SK-N-SH treated with all-trans-retinoic acid at 6 μM for 48 hours (cell line): Measurements from ENCODE around the gene SMAD4.

ENCODE experiments used
- BACH2 ChIP-seq: fragments of 250-450 bp; sonication (Bioruptor Pico); IDR thresholded peaks from 2 replicates; pipeline ENCODE4 v1.9.0; 2021; ENCODE audit warnings: mild to moderate bottlenecking, borderline replicate concordance
- CSDC2 ChIP-seq: fragments of 250-450 bp; sonication (Bioruptor Pico); IDR thresholded peaks from 2 replicates; pipeline ENCODE4 v1.5.0; 2020; ENCODE audit warnings: mild to moderate bottlenecking, moderate library complexity
- PATZ1 ChIP-seq: fragments of 250-450 bp; sonication (Bioruptor Pico); IDR thresholded peaks from 2 replicates; pipeline ENCODE4 v1.8.0; 2020; ENCODE audit warnings: mild to moderate bottlenecking, moderate library complexity, borderline replicate concordance
- SNAI2 ChIP-seq: fragments of 250-450 bp; sonication (Bioruptor Pico); IDR thresholded peaks from 2 replicates; pipeline ENCODE4 v1.5.0; 2020; ENCODE audit warnings: mild to moderate bottlenecking, moderate library complexity
- ZC3H10 ChIP-seq: fragments of 250-450 bp; sonication (Bioruptor Pico); IDR thresholded peaks from 2 replicates; pipeline ENCODE4 v1.5.1; 2021; ENCODE audit warnings: mild to moderate bottlenecking, moderate library complexity
- ZFP3 ChIP-seq: fragments of 250-450 bp; sonication (Bioruptor Pico); IDR thresholded peaks from 2 replicates; pipeline ENCODE4 v1.5.0; 2020; ENCODE audit warnings: mild to moderate bottlenecking, moderate library complexity
- ZNF70 ChIP-seq: fragments of 450-650 bp; formaldehyde crosslinking; IDR thresholded peaks from 2 replicates; pipeline ENCODE4 v1.5.0; 2020; ENCODE audit warnings: mild to moderate bottlenecking, moderate library complexity

GRCh38 chr18:51021226-51021965 lies 8.6 kb upstream of the SMAD4 start:
- TF ChIP-seq BACH2 (CRISPR knock-in tag) (no peak), ZC3H10 (CRISPR knock-in tag) (no peak), SNAI2 (CRISPR knock-in tag) (no peak), PATZ1 (no peak), CSDC2 (CRISPR knock-in tag) (no peak), ZFP3 (CRISPR knock-in tag) (no peak), ZNF70 (no peak)
